ENCODE measurements around the gene ZNF793. TPM values are rescaled to one million over a fixed set of nuclear protein-coding genes. Genes with fewer than 3 reads are reported as not detected.

The ZNF793 gene
- total and polyA plus RNA-seq, 2 donors from 2014 or later, result 4.3 to 12.9 TPM

DNA sequence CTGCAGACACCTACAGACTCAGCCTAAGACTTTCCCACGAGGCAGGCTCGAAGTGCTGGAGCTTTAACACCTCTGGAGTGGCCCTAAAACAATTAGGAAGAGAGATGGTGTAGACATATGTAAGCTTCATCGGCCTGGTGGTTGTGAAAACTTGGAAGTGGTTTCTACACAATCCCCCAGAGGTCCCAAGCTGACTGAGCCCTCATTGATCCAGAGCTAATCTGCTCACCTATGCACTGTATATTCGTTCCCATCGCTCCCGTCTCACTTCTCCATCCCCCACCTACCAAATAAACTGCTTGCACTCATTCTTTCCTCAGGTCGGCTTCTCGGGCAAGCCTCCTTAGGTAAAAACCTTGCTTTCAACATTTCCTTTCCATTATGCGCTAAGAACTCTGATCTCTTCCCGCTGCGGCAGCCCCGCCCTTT is 767 bp upstream of the ZNF793 start:
- FAIRE-seq, result no peak
- Histone ChIP-seq H3K27ac (ENCODE audit: low read depth in 2 of 2, low read length in 2 of 2) (peak overlapping the region; percentile 95 to 98), H3K9me3 (ENCODE audit: control insufficient read depth in 2 of 3, insufficient read depth in 1 of 3, low read length in 3 of 3) (no peaks in the 10 kb centered on the region), H3K27me3 (ENCODE audit: control insufficient read depth, insufficient read depth, low read length) (no peaks in the 10 kb centered on the region), H3K4me3 (ENCODE audit: low read length in 3 of 3) (peak overlapping the region; percentile 89 to 94 (median 89)), H3K36me3 (ENCODE audit: control insufficient read depth in 2 of 3, insufficient read depth in 3 of 3, low read length in 3 of 3) (peaks cover 0 to 4% (median 0%) of the 10 kb centered on the region in 3 donors), H3K9ac (ENCODE audit: low read length in 3 of 3) (peak overlapping the region; percentile 64 to 93 (median 85)), H3K4me1 (ENCODE audit: control insufficient read depth in 2 of 3, insufficient read depth in 2 of 3, low read depth in 1 of 3, low read length in 3 of 3) (peaks cover 0 to 15% (median 9%) of the 10 kb centered on the region in 3 donors)
- peak in 1 of 5 donors; percentile 54 for DNase-seq
- intact Hi-C loops (cut with DNase I), result no loop called here
- TF ChIP-seq, protein P1, sequence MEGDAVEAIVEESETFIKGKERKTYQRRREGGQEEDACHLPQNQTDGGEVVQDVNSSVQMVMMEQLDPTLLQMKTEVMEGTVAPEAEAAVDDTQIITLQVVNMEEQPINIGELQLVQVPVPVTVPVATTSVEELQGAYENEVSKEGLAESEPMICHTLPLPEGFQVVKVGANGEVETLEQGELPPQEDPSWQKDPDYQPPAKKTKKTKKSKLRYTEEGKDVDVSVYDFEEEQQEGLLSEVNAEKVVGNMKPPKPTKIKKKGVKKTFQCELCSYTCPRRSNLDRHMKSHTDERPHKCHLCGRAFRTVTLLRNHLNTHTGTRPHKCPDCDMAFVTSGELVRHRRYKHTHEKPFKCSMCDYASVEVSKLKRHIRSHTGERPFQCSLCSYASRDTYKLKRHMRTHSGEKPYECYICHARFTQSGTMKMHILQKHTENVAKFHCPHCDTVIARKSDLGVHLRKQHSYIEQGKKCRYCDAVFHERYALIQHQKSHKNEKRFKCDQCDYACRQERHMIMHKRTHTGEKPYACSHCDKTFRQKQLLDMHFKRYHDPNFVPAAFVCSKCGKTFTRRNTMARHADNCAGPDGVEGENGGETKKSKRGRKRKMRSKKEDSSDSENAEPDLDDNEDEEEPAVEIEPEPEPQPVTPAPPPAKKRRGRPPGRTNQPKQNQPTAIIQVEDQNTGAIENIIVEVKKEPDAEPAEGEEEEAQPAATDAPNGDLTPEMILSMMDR (IDR thresholded peaks at IDR 0.05; ENCODE audit: borderline replicate concordance, extremely low read depth, insufficient read depth), result no peak

- Histone ChIP-seq H3K27me3 (ENCODE audit: control insufficient read depth, insufficient read depth, low read length) (no peaks in the 10 kb centered on the region), H3K27ac (ENCODE audit: low read depth in 2 of 2, low read length in 2 of 2) (peak overlapping the region; percentile 95 to 98), H3K9ac (ENCODE audit: low read length in 3 of 3) (peak overlapping the region; percentile 64 to 93 (median 85)), H3K36me3 (ENCODE audit: control insufficient read depth in 2 of 3, insufficient read depth in 3 of 3, low read length in 3 of 3) (peaks cover 0 to 5% (median 4%) of the 10 kb centered on the region in 3 donors), H3K9me3 (ENCODE audit: control insufficient read depth in 2 of 3, insufficient read depth in 1 of 3, low read length in 3 of 3) (no peaks in the 10 kb centered on the region), H3K4me1 (ENCODE audit: control insufficient read depth in 2 of 3, insufficient read depth in 2 of 3, low read depth in 1 of 3, low read length in 3 of 3) (peaks cover 0 to 15% (median 9%) of the 10 kb centered on the region in 3 donors), H3K4me3 (ENCODE audit: low read length in 3 of 3) (peak overlapping the region; percentile 89 to 94 (median 89))
- FAIRE-seq (no peak), DNase-seq (no peak)
- intact Hi-C loops (cut with DNase I), result no loop called here
- TF ChIP-seq, protein P1 (IDR thresholded peaks at IDR 0.05; ENCODE audit: borderline replicate concordance, extremely low read depth, insufficient read depth), result no peak
These were observed 377 bp downstream of the ZNF793 start for GRCh38 chr19:37507167-37507464.

- no peak overlapping the region for H3K4me3 ChIP-seq (ENCODE audit: low read length in 3 of 3)
- intact Hi-C loops (cut with DNase I), result no loop called here
These were observed 4.4 kb downstream of the ZNF793 start for GRCh38 chr19:37511186-37511585.

More at GRCh38 chr19:37511186-37511585, 4.4 kb downstream of the ZNF793 start:
- no peak overlapping the region for H3K27ac ChIP-seq (ENCODE audit: low read depth in 2 of 2, low read length in 2 of 2)
- H3K9me3 ChIP-seq (ENCODE audit: control insufficient read depth in 2 of 3, insufficient read depth in 1 of 3, low read length in 3 of 3), result no peaks in the 10 kb centered on the region
- H3K27me3 ChIP-seq (ENCODE audit: control insufficient read depth, insufficient read depth, low read length), result no peaks in the 10 kb centered on the region
- TF ChIP-seq, protein P1 (IDR thresholded peaks at IDR 0.05; ENCODE audit: borderline replicate concordance, extremely low read depth, insufficient read depth), result no peak
- FAIRE-seq (no peak), DNase-seq (no peak)
- peaks cover 0 to 11% (median 0%) of the 10 kb centered on the region in 3 donors for H3K4me1 ChIP-seq (ENCODE audit: control insufficient read depth in 2 of 3, insufficient read depth in 2 of 3, low read depth in 1 of 3, low read length in 3 of 3)
- H3K36me3 ChIP-seq (ENCODE audit: control insufficient read depth in 2 of 3, insufficient read depth in 3 of 3, low read length in 3 of 3), result peaks cover 0 to 10% (median 6%) of the 10 kb centered on the region in 3 donors
- H3K9ac ChIP-seq (ENCODE audit: low read length in 3 of 3), result no peak overlapping the region

Measured in kidney (tissue), 14 donors.